Testis (tissue), 3 donors: ENCODE results near the gene ICE2. TPM values are rescaled to one million over a fixed set of nuclear protein-coding genes. Genes with fewer than 3 reads are reported as not detected.
"Not testable (repeated sequence)": the region's sequence is repeated elsewhere in the genome, so short reads cannot be mapped to it uniquely, and the experiment has no call there.

Source experiments
- DNase-seq: peaks from one replicate; pipeline ENCODE4 v3.0.0-alpha.2; 2019
- H3K27ac ChIP-seq, 2 donors: fragments of 200-600 bp; sonication (generic); one replicate each; pipeline ENCODE4 v1.5.1; 2019
- H3K27me3 ChIP-seq: fragments of 200-600 bp; sonication (generic); one replicate; pipeline ENCODE4 v1.5.1; 2019
- H3K36me3 ChIP-seq: fragments of 200-600 bp; sonication (generic); one replicate; pipeline ENCODE4 v1.5.1; 2017; ENCODE audit warnings: low read depth; ENCODE audit errors: missing control alignments
- H3K4me1 ChIP-seq: fragments of 200-600 bp; sonication (generic); one replicate; pipeline ENCODE4 v1.5.1; 2019
- H3K4me3 ChIP-seq, 2 donors: fragments of 200-600 bp; sonication (generic); one replicate each; pipeline ENCODE4 v1.5.1; 2017 to 2019
- H3K9me3 ChIP-seq: fragments of 200-600 bp; sonication (generic); one replicate; pipeline ENCODE4 v1.5.1; 2017
- CTCF ChIP-seq, 3 experiments: fragments of 450-650 bp in 2 of 3; fragments of 200-600 bp in 1 of 3; sonication (generic) in 1 of 3; IDR thresholded peaks; one replicate each; pipeline ENCODE4 v1.5.1; 2016 to 2019; ENCODE audit warnings: antibody characterized with exemption in 3 of 3, mild to moderate bottlenecking in 2 of 3, moderate library complexity in 1 of 3
- POLR2A ChIP-seq: fragments of 450-650 bp; IDR thresholded peaks from one replicate; pipeline ENCODE4 v1.6.1; 2017; ENCODE audit warnings: antibody characterized with exemption, mild to moderate bottlenecking, moderate library complexity
- WGBS, 2 donors: methylation state at CpG; one replicate each; pipeline ENCODE4 v1.1.5; 2018; 5-methylcytosine and 5-hydroxymethylcytosine counted together
- intact Hi-C: fragments of 100-400 bp; cut with DNase I; formaldehyde crosslinking; loops from one replicate; pipeline ENCODE4 v1.15.1; 2023; ENCODE audit warnings: low total_unique reads
- polyA plus RNA-seq: library from polyadenylated mRNA; stranded (reverse); fragments of 350-450 nt; fragmentation: Illumina TruSeq; extraction: RNeasy Lipid Tissue Mini Kit (QIAGEN cat#74804); gene quantifications from one replicate; pipeline ENCODE4 v1.2.3, GENCODE V29; 2014; ENCODE audit warnings: low read depth, low replicate concordance; ENCODE audit not compliant: insufficient read depth
- total RNA-seq, 2 donors: library from RNA; depleted of rRNA; stranded (reverse); fragments of >200 nt; gene quantifications; one replicate each; pipeline ENCODE4 v1.2.3, GENCODE V29; 2016

The ICE2 gene
- total and polyA plus RNA-seq, 3 donors from 2014 or later, result 24.3 to 48.3 (median 44.6) TPM

- TF ChIP-seq CTCF (IDR thresholded peaks at IDR 0.05) (no peak), POLR2A (no peak)
- Histone ChIP-seq H3K4me1 (peaks cover 7% of the 10 kb centered on the region), H3K9me3 (no peaks in the 10 kb centered on the region), H3K4me3 (no peak overlapping the region), H3K27me3 (no peaks in the 10 kb centered on the region), H3K36me3 (no peaks in the 10 kb centered on the region), H3K27ac (no peak overlapping the region)
- DNase-seq, result no peak
- intact Hi-C loops, result no loop called here
- 45 to 68% methylated on average over 2 of the region's 2 CpGs for WGBS, 2 donors
Measured at GRCh38 chr15:60405399-60405798, 73.5 kb downstream of the ICE2 start.

GRCh38 chr15:60404351-60404750 lies 74.6 kb downstream of the ICE2 start:
- H3K27ac ChIP-seq, intact Hi-C loops, H3K9me3 ChIP-seq, H3K27me3 ChIP-seq, H3K4me3 ChIP-seq, H3K36me3 ChIP-seq, H3K4me1 ChIP-seq, DNase-seq: not testable (repeated sequence)
- 92% methylated on average over 11 to 12 of the region's 12 CpGs for WGBS, 2 donors

DNA sequence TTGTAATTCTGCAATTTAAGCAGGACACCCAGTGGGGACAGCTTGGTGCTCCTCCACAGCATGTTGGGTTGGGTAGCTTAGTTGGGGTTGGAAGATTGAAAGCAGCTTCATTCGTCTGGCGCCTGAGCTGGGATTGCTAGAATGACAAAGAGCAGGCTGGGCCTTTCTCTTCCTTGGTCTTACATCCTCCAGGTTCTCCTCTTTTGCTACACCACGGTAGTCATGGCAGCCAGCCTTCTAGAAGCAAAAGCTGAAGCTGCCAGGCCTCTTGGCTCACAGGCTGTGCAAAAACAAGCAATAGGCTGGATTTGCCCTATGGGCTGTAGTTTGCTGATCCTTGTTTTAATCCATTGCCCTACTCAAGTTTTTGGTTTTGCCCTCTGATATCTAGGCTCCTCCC lies 78.0 kb downstream of the ICE2 start:
- DNase-seq, result no peak
- H3K4me3 ChIP-seq, result no peak overlapping the region
- no peaks in the 10 kb centered on the region for H3K36me3 ChIP-seq
- WGBS, 2 donors, result 33 to 42% methylated on average over 3 of the region's 3 CpGs
- intact Hi-C loops, result no loop called here
- H3K27me3 ChIP-seq, result no peaks in the 10 kb centered on the region
- TF ChIP-seq CTCF (IDR thresholded peaks at IDR 0.05) (no peak), POLR2A (no peak)
- no peaks in the 10 kb centered on the region for H3K9me3 ChIP-seq
- no peaks in the 10 kb centered on the region for H3K4me1 ChIP-seq
- no peak overlapping the region for H3K27ac ChIP-seq

- no peak for TF ChIP-seq CTCF (IDR thresholded peaks at IDR 0.05)
- no peak for TF ChIP-seq POLR2A
- intact Hi-C loops, result no loop called here
- no peak for DNase-seq
Measured at GRCh38 chr15:60399931-60400330, 79.0 kb downstream of the ICE2 start.

DNA sequence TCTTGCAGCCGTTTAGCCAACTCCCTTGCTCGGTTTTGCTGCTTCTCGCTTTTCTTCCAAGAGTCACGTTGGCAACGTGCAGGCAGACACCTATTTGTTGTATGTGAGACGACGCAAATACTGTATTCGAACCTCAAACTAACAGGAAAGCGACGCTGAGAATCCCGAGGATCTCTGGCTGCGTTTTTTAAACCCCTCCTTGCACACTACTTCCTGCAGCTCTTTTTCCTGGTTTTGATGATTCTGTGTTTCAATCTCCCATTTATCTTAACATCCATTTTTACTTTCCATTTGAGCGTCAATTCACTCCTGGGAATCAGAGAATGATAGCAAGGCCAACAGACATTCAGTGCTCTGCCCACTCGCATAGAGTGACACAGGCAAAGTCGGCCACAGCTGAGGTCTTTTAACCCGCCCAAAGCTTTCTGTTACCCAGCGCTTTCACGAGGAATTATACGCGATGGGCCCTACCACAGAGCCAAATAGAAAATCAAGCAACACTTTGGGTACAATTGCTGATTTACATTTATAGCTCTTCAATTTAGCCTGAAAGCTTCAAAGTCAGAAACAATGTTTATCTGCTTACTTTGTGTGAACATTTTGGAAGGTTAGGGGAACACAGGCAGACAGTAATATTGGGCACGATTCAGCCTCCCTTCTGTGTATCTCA lies 79.6 kb downstream of the ICE2 start:
- TF ChIP-seq CTCF (IDR thresholded peaks at IDR 0.05), result no peak
- TF ChIP-seq POLR2A, result no peak
- 17 to 36% methylated on average over 21 of the region's 21 CpGs for WGBS, 2 donors
- no peaks in the 10 kb centered on the region for H3K36me3 ChIP-seq
- H3K27ac ChIP-seq, result peak overlapping the region in 1 of 2 donors; percentile 57
- H3K4me3 ChIP-seq, result no peak overlapping the region
- no peaks in the 10 kb centered on the region for H3K9me3 ChIP-seq
- DNase-seq, result no peak
- intact Hi-C loops, result no loop called here
- H3K27me3 ChIP-seq, result no peaks in the 10 kb centered on the region
- H3K4me1 ChIP-seq, result peaks cover 7% of the 10 kb centered on the region

More at GRCh38 chr15:60399931-60400330, 79.0 kb downstream of the ICE2 start:
- Histone ChIP-seq H3K36me3 (no peaks in the 10 kb centered on the region), H3K9me3 (no peaks in the 10 kb centered on the region), H3K27ac (peak overlapping the region in 1 of 2 donors; percentile 57), H3K4me1 (peaks cover 1% of the 10 kb centered on the region), H3K4me3 (no peak overlapping the region), H3K27me3 (no peaks in the 10 kb centered on the region)
- 20 to 22% methylated on average over 1 of the region's 1 CpG for WGBS, 2 donors
